A549 (cell line): ENCODE data around the gene ANO2. TPM values are rescaled to one million over a fixed set of nuclear protein-coding genes. Genes with fewer than 3 reads are reported as not detected.

Source experiments
- ATAC-seq, 2 experiments: fragments of 200-7000 bp in 1 of 2; fragments of >200 bp in 1 of 2; cut with Nextera tagmentation in 1 of 2; cut with Tn5 transposase in 1 of 2; 3 replicates each; pipeline versions ENCODE4 v1.8.0 to v1.9.1; 2018 to 2020; ENCODE audit warnings: mild to moderate bottlenecking in 1 of 2, moderate library complexity in 1 of 2
- CTCF ChIA-PET: fragments of 300-600 bp; sonication (Branson Sonifier 250); formaldehyde crosslinking; extraction: SDS; loops from one replicate; lab custom pipeline; 2021; ENCODE audit warnings: antibody characterized with exemption, inconsistent platforms; lab: Yijun Ruan, JAX
- POLR2A ChIA-PET: fragments of 350-600 bp; formaldehyde crosslinking; extraction: SDS; loops from one replicate; lab custom pipeline; 2021; ENCODE audit warnings: antibody characterized with exemption, inconsistent platforms; lab: Yijun Ruan, JAX
- DNase-seq, 2 experiments: peaks; one replicate each; pipeline versions ENCODE4 v3.0.0 to v3.0.0-alpha.2; 2011 to 2016; ENCODE audit warnings: low read depth in 1 of 2, low spot score in 1 of 2
- FAIRE-seq: peaks from 2 replicates; lab custom pipeline; 2011; peaks lifted over from hg19 to GRCh38; lab: Jason Lieb, UNC
- H3K27ac ChIP-seq, 2 experiments: fragments of >200 bp; sonication (Bioruptor Twin); formaldehyde crosslinking; 3 replicates each; pipeline ENCODE4 v1.5.1; 2016 to 2017
- H3K4me1 ChIP-seq: fragments of >200 bp; sonication (Bioruptor Twin); formaldehyde crosslinking; 3 replicates; pipeline ENCODE4 v1.6.1; 2016
- H3K4me2 ChIP-seq: fragments of >200 bp; sonication (Bioruptor Twin); formaldehyde crosslinking; 3 replicates; pipeline ENCODE4 v1.6.1; 2016
- H3K4me3 ChIP-seq: fragments of >200 bp; sonication (Bioruptor Twin); formaldehyde crosslinking; 3 replicates; pipeline ENCODE4 v1.5.1; 2016
- H3K9me3 ChIP-seq: fragments of >200 bp; sonication (Bioruptor Twin); formaldehyde crosslinking; 3 replicates; pipeline ENCODE4 v1.6.1; 2016
- CBX2 ChIP-seq: fragments of 200-600 bp; sonication (generic); IDR thresholded peaks from 2 replicates; pipeline ENCODE4 v1.6.1; 2016; ENCODE audit warnings: low read depth, mild to moderate bottlenecking, borderline replicate concordance
- CEBPB ChIP-seq, 2 experiments: fragments of >200 bp in 1 of 2; sonication (Bioruptor Twin) in 1 of 2; formaldehyde crosslinking in 1 of 2; IDR thresholded peaks; 2 replicates each; pipeline ENCODE4 v1.6.1; 2012 to 2016
- CHD4 ChIP-seq: fragments of 200-600 bp; sonication (generic); IDR thresholded peaks from 2 replicates; pipeline ENCODE4 v1.6.1; 2016; ENCODE audit warnings: antibody characterized with exemption, mild to moderate bottlenecking, borderline replicate concordance
- EHMT2 ChIP-seq: fragments of 200-600 bp; sonication (generic); IDR thresholded peaks from 2 replicates; pipeline ENCODE4 v1.6.1; 2016; ENCODE audit warnings: antibody characterized with exemption, low read depth, mild to moderate bottlenecking, moderate library complexity
- ESRRA ChIP-seq: fragments of 150-350 bp; IDR thresholded peaks from 2 replicates; pipeline ENCODE4 v1.6.1; 2014; ENCODE audit warnings: mild to moderate bottlenecking, low read length, borderline replicate concordance
- FOSB ChIP-seq: fragments of 250-450 bp; sonication (Bioruptor Pico); IDR thresholded peaks from 2 replicates; pipeline ENCODE4 v1.5.0; 2020; ENCODE audit warnings: mild to moderate bottlenecking, moderate library complexity
- FOXS1 ChIP-seq: fragments of 250-450 bp; sonication (Bioruptor Pico); IDR thresholded peaks from 2 replicates; pipeline ENCODE4 v1.5.0; 2020; ENCODE audit warnings: mild to moderate bottlenecking, moderate library complexity
- GATA3 ChIP-seq: IDR thresholded peaks from 2 replicates; pipeline ENCODE4 v1.6.1; 2012; ENCODE audit warnings: borderline replicate concordance
- HEYL ChIP-seq: fragments of 250-450 bp; sonication (Bioruptor Pico); IDR thresholded peaks from 2 replicates; pipeline ENCODE4 v1.8.0; 2021; ENCODE audit warnings: mild to moderate bottlenecking, moderate library complexity
- HOXB5 ChIP-seq: fragments of 250-450 bp; sonication (Bioruptor Pico); IDR thresholded peaks from 2 replicates; pipeline ENCODE4 v1.5.0; 2020; ENCODE audit warnings: mild to moderate bottlenecking, moderate library complexity
- JUNB ChIP-seq: fragments of >200 bp; sonication (Bioruptor Twin); formaldehyde crosslinking; IDR thresholded peaks from 2 replicates; pipeline ENCODE4 v1.6.1; 2016
- MYC ChIP-seq: IDR thresholded peaks from 2 replicates; pipeline ENCODE4 v1.6.1; 2012; ENCODE audit warnings: mild to moderate bottlenecking, inconsistent platforms, low read length, improper control_type of control experiment, borderline replicate concordance
- NFE2L2 ChIP-seq: fragments of 150-350 bp; conservative IDR thresholded peaks from 2 replicates; pipeline ENCODE4 v1.6.1; 2014; ENCODE audit warnings: low read length
- PHF8 ChIP-seq: fragments of 200-600 bp; sonication (generic); IDR thresholded peaks from 2 replicates; pipeline ENCODE4 v1.6.1; 2016; ENCODE audit warnings: low read depth, mild to moderate bottlenecking, antibody characterized with exemption, moderate library complexity, borderline replicate concordance
- POLR2A ChIP-seq: IDR thresholded peaks from 2 replicates; pipeline ENCODE4 v1.6.1; 2012; ENCODE audit warnings: mild to moderate bottlenecking, low read length
- RARB ChIP-seq: fragments of 250-450 bp; sonication (Bioruptor Pico); IDR thresholded peaks from 2 replicates; pipeline ENCODE4 v1.8.0; 2021; ENCODE audit warnings: mild to moderate bottlenecking, moderate library complexity
- RFX5 ChIP-seq: fragments of 450-650 bp; IDR thresholded peaks from 2 replicates; pipeline ENCODE4 v1.7.1; 2014; ENCODE audit warnings: antibody characterized with exemption, mild to moderate bottlenecking, moderate library complexity
- RNF2 ChIP-seq: fragments of 200-600 bp; sonication (generic); IDR thresholded peaks from 2 replicates; pipeline ENCODE4 v1.6.1; 2016; ENCODE audit warnings: low read depth, mild to moderate bottlenecking, antibody characterized with exemption, moderate library complexity, borderline replicate concordance
- SMC3 ChIP-seq: fragments of >200 bp; sonication (Bioruptor Twin); formaldehyde crosslinking; IDR thresholded peaks from 3 replicates; pipeline ENCODE4 v1.6.1; 2018; ENCODE audit warnings: inconsistent platforms
- TP53 ChIP-seq: fragments of 250-450 bp; sonication (Bioruptor Pico); IDR thresholded peaks from 2 replicates; pipeline ENCODE4 v1.5.0; 2021; ENCODE audit warnings: mild to moderate bottlenecking, moderate library complexity
- ZC3H11A ChIP-seq: fragments of 450-650 bp; IDR thresholded peaks from 2 replicates; pipeline ENCODE4 v1.6.1; 2014; ENCODE audit warnings: antibody characterized with exemption, mild to moderate bottlenecking
- ZFP36 ChIP-seq: fragments of 450-650 bp; IDR thresholded peaks from 2 replicates; pipeline ENCODE4 v1.6.1; 2014; ENCODE audit warnings: borderline replicate concordance; ENCODE audit not compliant: partially characterized antibody
- WGBS: methylation state at CpG from one replicate; pipeline ENCODE4 v1.1.6; 2017; ENCODE audit errors: missing lambda C conversion rate; 5-methylcytosine and 5-hydroxymethylcytosine counted together
- polyA plus RNA-seq, 4 experiments: library from polyadenylated mRNA; depleted of rRNA in 3 of 4; stranded (reverse); fragments of >200 nt; fragmentation: RNase III in 1 of 4; extraction: RNeasy Plus Mini Kit Qiagen cat#74134 plus additional on column Dnase treatment in 1 of 4; gene quantifications; 2 replicates in 3 of 4; 3 replicates in 1 of 4; pipeline ENCODE4 v1.2.3, GENCODE V29; 2011 to 2017
- TF ChIP-seq, protein P1 (sequence below): IDR thresholded peaks from 2 replicates; pipeline ENCODE4 v1.6.1; 2012
- TF ChIP-seq, protein P2 (sequence below): fragments of 250-450 bp; sonication (Bioruptor Pico); IDR thresholded peaks from 2 replicates; pipeline ENCODE4 v1.5.0; 2020; ENCODE audit warnings: low read depth, mild to moderate bottlenecking, moderate library complexity
- TF ChIP-seq, protein P3 (sequence below): IDR thresholded peaks from 2 replicates; pipeline ENCODE4 v1.6.1; 2012
- TF ChIP-seq, protein P4 (sequence below): fragments of >200 bp; sonication (Bioruptor Twin); formaldehyde crosslinking; IDR thresholded peaks from 3 replicates; pipeline ENCODE4 v1.5.1; 2016
- TF ChIP-seq, protein P5 (sequence below): fragments of 450-650 bp; IDR thresholded peaks from 2 replicates; pipeline ENCODE4 v1.6.1; 2014; ENCODE audit warnings: antibody characterized with exemption
- TF ChIP-seq, protein P6 (sequence below): IDR thresholded peaks from 2 replicates; pipeline ENCODE4 v1.6.1; 2012; ENCODE audit warnings: low read depth, borderline replicate concordance
- TF ChIP-seq, protein P7 (sequence below): fragments of 150-350 bp; IDR thresholded peaks from 2 replicates; pipeline ENCODE4 v1.6.1; 2014; ENCODE audit warnings: low read depth, mild to moderate bottlenecking, low read length

Gene ANO2
- polyA plus RNA-seq, 2 of the 4 experiments (the other 2 are of a cell fraction): not detected

DNA sequence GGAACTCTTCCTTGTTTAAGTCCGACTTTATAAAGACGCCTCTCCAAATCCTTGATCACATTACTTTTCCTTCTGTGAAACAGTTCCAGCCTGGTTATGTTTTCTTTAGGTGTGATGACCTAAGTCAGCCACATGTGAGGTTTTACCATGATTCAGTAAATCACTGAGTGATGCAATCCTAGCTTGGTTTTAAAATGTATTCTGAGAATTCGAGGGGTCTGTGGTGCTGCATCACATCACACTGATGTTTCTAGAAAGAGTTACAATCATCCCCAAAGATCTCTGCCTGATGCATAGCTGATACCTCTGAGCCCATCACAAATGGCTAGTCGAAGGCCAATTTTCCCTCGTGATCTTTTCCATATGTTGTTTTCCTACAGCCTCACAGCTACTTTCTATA is 152.7 kb downstream of the ANO2 start:
- Histone ChIP-seq H3K9me3 (no peaks in the 10 kb centered on the region), H3K4me2 (no peak overlapping the region), H3K4me3 (no peak overlapping the region), H3K4me1 (no peaks in the 10 kb centered on the region), H3K27ac (no peak overlapping the region)
- ChIA-PET CTCF (interaction anchor here (1.3 kb wide), 1 partner anchor 48 kb away, joined by 5 read pairs; no protein-coding TSS in a partner anchor), POLR2A (no interaction called here)
- FAIRE-seq (no peak), ATAC-seq (no peak), DNase-seq (no peak)
- no peak for TF ChIP-seq HOXB5 (CRISPR knock-in tag)
- TF ChIP-seq FOXS1 (CRISPR knock-in tag): no peak
- no peak for TF ChIP-seq HEYL
- no peak for TF ChIP-seq RARB (CRISPR knock-in tag)
- no peak for TF ChIP-seq GATA3
- TF ChIP-seq, protein P1, sequence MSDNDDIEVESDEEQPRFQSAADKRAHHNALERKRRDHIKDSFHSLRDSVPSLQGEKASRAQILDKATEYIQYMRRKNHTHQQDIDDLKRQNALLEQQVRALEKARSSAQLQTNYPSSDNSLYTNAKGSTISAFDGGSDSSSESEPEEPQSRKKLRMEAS: no peak
- TF ChIP-seq, protein P2, sequence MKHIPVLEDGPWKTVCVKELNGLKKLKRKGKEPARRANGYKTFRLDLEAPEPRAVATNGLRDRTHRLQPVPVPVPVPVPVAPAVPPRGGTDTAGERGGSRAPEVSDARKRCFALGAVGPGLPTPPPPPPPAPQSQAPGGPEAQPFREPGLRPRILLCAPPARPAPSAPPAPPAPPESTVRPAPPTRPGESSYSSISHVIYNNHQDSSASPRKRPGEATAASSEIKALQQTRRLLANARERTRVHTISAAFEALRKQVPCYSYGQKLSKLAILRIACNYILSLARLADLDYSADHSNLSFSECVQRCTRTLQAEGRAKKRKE (CRISPR knock-in tag): no peak
- TF ChIP-seq ZC3H11A: no peak
- TF ChIP-seq, protein P3, sequence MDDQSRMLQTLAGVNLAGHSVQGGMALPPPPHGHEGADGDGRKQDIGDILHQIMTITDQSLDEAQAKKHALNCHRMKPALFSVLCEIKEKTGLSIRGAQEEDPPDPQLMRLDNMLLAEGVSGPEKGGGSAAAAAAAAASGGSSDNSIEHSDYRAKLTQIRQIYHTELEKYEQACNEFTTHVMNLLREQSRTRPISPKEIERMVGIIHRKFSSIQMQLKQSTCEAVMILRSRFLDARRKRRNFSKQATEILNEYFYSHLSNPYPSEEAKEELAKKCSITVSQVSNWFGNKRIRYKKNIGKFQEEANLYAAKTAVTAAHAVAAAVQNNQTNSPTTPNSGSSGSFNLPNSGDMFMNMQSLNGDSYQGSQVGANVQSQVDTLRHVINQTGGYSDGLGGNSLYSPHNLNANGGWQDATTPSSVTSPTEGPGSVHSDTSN: no peak
- TF ChIP-seq CHD4: no peak
- no peak for TF ChIP-seq POLR2A
- TF ChIP-seq, protein P4, sequence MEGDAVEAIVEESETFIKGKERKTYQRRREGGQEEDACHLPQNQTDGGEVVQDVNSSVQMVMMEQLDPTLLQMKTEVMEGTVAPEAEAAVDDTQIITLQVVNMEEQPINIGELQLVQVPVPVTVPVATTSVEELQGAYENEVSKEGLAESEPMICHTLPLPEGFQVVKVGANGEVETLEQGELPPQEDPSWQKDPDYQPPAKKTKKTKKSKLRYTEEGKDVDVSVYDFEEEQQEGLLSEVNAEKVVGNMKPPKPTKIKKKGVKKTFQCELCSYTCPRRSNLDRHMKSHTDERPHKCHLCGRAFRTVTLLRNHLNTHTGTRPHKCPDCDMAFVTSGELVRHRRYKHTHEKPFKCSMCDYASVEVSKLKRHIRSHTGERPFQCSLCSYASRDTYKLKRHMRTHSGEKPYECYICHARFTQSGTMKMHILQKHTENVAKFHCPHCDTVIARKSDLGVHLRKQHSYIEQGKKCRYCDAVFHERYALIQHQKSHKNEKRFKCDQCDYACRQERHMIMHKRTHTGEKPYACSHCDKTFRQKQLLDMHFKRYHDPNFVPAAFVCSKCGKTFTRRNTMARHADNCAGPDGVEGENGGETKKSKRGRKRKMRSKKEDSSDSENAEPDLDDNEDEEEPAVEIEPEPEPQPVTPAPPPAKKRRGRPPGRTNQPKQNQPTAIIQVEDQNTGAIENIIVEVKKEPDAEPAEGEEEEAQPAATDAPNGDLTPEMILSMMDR: no peak
- no peak for TF ChIP-seq RNF2
- no peak for TF ChIP-seq JUNB
- TF ChIP-seq FOSB: no peak
- no peak for TF ChIP-seq ESRRA
- TF ChIP-seq, protein P5, sequence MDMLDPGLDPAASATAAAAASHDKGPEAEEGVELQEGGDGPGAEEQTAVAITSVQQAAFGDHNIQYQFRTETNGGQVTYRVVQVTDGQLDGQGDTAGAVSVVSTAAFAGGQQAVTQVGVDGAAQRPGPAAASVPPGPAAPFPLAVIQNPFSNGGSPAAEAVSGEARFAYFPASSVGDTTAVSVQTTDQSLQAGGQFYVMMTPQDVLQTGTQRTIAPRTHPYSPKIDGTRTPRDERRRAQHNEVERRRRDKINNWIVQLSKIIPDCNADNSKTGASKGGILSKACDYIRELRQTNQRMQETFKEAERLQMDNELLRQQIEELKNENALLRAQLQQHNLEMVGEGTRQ: no peak
- 1% methylated on average over 5 of the region's 5 CpGs for WGBS

DNA sequence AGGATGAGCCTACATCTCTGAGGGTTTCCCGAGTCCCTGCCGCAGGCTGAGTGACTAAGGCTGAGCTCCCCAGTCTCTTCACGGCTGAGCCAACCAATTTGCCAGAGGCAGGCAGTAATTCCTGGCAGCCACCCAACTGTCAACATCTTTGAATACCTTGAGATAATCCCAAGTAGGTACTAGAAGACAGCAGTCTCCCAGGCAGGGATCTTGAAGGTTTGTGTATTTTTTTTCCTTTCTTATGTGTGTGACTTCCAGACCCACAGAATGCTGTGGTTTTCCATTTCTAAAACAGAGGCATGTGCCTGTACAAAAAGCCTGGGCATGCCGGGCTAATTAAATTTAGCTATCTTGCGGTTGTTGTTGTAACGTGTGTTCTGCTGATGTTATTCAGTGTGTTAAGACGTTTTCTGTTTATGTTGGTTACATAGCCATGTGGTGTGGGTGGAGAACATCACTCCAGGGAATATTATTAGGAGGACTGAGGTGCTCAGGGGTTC is 155.5 kb downstream of the ANO2 start:
- DNase-seq (no peak), FAIRE-seq (no peak), ATAC-seq (no peak)
- ChIA-PET CTCF (interaction anchor here (1.5 kb wide), 1 partner anchor 12 kb away, joined by 3 read pairs; no protein-coding TSS in a partner anchor), POLR2A (no interaction called here)
- Histone ChIP-seq H3K4me3 (no peak overlapping the region), H3K9me3 (no peaks in the 10 kb centered on the region), H3K27ac (no peak overlapping the region), H3K4me1 (no peaks in the 10 kb centered on the region), H3K4me2 (no peak overlapping the region)
- no peak for TF ChIP-seq POLR2A
- no peak for TF ChIP-seq ESRRA
- TF ChIP-seq, protein P3: no peak
- no peak for TF ChIP-seq EHMT2
- TF ChIP-seq HEYL: no peak
- no peak for TF ChIP-seq CEBPB (IDR thresholded peaks at IDR 0.05)
- no peak for TF ChIP-seq CBX2
- TF ChIP-seq PHF8: no peak
- TF ChIP-seq RNF2: no peak
- no peak for TF ChIP-seq TP53
- TF ChIP-seq, protein P6, sequence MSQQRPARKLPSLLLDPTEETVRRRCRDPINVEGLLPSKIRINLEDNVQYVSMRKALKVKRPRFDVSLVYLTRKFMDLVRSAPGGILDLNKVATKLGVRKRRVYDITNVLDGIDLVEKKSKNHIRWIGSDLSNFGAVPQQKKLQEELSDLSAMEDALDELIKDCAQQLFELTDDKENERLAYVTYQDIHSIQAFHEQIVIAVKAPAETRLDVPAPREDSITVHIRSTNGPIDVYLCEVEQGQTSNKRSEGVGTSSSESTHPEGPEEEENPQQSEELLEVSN: no peak
- no peak for TF ChIP-seq MYC
- no peak for TF ChIP-seq FOXS1 (CRISPR knock-in tag)
- no peak for TF ChIP-seq SMC3
- TF ChIP-seq, protein P7, sequence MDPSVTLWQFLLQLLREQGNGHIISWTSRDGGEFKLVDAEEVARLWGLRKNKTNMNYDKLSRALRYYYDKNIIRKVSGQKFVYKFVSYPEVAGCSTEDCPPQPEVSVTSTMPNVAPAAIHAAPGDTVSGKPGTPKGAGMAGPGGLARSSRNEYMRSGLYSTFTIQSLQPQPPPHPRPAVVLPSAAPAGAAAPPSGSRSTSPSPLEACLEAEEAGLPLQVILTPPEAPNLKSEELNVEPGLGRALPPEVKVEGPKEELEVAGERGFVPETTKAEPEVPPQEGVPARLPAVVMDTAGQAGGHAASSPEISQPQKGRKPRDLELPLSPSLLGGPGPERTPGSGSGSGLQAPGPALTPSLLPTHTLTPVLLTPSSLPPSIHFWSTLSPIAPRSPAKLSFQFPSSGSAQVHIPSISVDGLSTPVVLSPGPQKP: no peak
- no peak for TF ChIP-seq RFX5
- no peak for TF ChIP-seq HOXB5 (CRISPR knock-in tag)
- no peak for TF ChIP-seq NFE2L2
- no peak for TF ChIP-seq ZFP36
- WGBS: 11% methylated on average over 7 of the region's 7 CpGs
